Kidney epithelial cell (primary cell): ENCODE results near the gene CDH1. TPM values are rescaled to one million over a fixed set of nuclear protein-coding genes. Genes with fewer than 3 reads are reported as not detected.
"Not testable (repeated sequence)": the region's sequence is repeated elsewhere in the genome, so short reads cannot be mapped to it uniquely, and the experiment has no call there.

Source experiments
- DNase-seq: peaks from one replicate; pipeline ENCODE4 v3.0.0-alpha.2; 2010; ENCODE audit warnings: low read depth
- H3K27me3 ChIP-seq: 2 replicates; pipeline ENCODE4 v1.6.0; 2011; ENCODE audit warnings: low read length; ENCODE audit not compliant: control insufficient read depth, insufficient read depth
- H3K36me3 ChIP-seq: 2 replicates; pipeline ENCODE4 v1.5.1; 2011; ENCODE audit warnings: low read length; ENCODE audit not compliant: control insufficient read depth, insufficient read depth
- H3K4me3 ChIP-seq: 2 replicates; pipeline ENCODE4 v1.5.1; 2011; ENCODE audit warnings: low read depth, mild to moderate bottlenecking, control low read depth, low read length
- total RNA-seq: library from RNA; depleted of rRNA; stranded (reverse); fragments of >200 nt; gene quantifications from 2 replicates; pipeline ENCODE4 v1.2.3, GENCODE V29; 2015
- TF ChIP-seq, protein P1 (sequence below): IDR thresholded peaks from 2 replicates; pipeline ENCODE4 v1.5.1; 2011; ENCODE audit warnings: mild to moderate bottlenecking, moderate library complexity, low read length, control low read depth, inconsistent platforms; ENCODE audit not compliant: insufficient read depth, poor library complexity, severe bottlenecking

The CDH1 gene
- total RNA-seq, 1 donor from 2014 or later = 85.8 TPM

DNA sequence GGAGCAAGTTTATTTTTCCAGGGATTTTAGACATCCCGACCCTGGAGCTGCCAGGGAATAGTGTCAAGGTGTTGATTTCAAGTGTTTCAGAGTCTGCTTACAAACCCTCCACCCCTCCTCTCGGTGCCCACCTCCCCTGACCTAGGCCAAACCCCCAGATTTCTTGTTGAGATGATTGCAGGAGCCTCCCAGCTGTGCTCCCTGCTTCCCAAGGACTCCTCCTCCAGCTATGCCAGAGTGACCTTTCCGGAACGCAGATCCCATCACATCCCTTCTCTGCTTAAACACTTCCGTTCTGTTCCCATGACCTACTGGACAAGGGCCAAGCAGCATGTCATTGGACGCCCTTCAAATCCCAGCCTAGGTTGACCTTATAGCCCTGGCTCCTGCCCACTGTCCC lies 23.7 kb upstream of the CDH1 start:
- Histone ChIP-seq H3K4me3 (no peak overlapping the region), H3K27me3 (peaks cover 2% of the 10 kb centered on the region), H3K36me3 (no peaks in the 10 kb centered on the region)
- TF ChIP-seq, protein P1, sequence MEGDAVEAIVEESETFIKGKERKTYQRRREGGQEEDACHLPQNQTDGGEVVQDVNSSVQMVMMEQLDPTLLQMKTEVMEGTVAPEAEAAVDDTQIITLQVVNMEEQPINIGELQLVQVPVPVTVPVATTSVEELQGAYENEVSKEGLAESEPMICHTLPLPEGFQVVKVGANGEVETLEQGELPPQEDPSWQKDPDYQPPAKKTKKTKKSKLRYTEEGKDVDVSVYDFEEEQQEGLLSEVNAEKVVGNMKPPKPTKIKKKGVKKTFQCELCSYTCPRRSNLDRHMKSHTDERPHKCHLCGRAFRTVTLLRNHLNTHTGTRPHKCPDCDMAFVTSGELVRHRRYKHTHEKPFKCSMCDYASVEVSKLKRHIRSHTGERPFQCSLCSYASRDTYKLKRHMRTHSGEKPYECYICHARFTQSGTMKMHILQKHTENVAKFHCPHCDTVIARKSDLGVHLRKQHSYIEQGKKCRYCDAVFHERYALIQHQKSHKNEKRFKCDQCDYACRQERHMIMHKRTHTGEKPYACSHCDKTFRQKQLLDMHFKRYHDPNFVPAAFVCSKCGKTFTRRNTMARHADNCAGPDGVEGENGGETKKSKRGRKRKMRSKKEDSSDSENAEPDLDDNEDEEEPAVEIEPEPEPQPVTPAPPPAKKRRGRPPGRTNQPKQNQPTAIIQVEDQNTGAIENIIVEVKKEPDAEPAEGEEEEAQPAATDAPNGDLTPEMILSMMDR = no peak
- DNase-seq = no peak

DNA sequence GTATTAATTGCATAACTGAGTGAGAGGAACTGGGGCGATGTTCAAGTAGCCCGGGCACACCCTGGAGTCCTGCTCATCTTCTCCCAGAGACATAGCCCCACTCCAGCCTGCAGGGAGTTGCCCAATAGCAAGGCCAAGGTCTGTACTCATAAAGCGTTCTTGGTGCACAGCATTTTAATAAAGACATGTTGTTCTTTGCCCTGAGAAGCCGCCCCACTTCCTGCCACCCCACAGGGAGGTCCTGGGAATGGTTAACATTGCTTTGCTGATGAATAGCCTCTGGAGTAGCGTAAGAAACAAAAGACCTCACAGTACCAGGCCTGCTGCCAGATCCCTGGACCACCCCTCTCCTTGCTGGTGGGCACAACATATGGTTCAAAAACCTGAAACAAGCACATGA lies 21.6 kb upstream of the CDH1 start:
- TF ChIP-seq, protein P1 = no peak
- Histone ChIP-seq H3K4me3 (no peak overlapping the region), H3K36me3 (no peaks in the 10 kb centered on the region), H3K27me3 (peaks cover 2% of the 10 kb centered on the region)
- DNase-seq = no peak

DNA sequence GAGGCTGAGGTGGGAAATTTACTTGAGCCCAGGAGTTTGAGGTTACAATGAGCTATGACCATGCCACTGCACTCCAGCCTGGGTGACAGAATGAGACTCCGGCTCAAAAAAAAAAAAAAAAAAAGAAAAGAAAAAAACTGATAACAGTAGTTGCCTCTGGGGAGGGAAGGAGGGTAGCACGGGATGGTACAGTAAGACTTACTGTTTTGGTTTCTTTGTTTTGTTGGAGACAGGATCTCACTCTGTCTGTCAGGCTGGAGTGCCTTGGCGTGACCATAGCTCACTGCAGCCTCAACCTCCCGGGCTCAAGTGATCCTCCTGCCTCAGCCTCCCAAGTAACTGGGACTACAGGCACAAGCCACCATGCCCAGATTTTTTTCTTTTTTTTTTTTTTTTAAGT lies 20.6 kb upstream of the CDH1 start:
- DNase-seq, H3K27me3 ChIP-seq, H3K4me3 ChIP-seq, H3K36me3 ChIP-seq: not testable (repeated sequence)

DNA sequence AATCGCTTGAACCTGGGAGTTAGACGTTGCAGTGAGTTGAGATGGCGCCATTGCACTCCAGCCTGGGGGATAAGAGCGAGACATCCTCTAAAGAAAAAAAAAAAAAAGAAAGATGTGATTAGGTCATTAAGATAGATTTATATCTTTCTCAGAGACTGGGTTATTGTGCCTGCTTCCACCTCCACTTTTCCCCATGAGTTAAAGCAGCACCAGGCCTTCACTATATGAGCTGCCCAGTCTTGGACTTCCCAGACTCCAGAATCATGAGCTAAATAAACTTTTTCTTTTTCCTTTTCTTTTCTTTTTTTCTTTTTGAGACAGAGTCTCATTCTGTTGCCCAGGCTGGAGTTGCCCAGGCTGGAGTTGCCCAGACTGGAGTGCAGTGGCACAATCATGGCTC lies 19.4 kb upstream of the CDH1 start:
- Histone ChIP-seq H3K36me3 (no peaks in the 10 kb centered on the region), H3K4me3 (no peak overlapping the region), H3K27me3 (no peaks in the 10 kb centered on the region)
- no peak for DNase-seq
- TF ChIP-seq, protein P1 = no peak

DNA sequence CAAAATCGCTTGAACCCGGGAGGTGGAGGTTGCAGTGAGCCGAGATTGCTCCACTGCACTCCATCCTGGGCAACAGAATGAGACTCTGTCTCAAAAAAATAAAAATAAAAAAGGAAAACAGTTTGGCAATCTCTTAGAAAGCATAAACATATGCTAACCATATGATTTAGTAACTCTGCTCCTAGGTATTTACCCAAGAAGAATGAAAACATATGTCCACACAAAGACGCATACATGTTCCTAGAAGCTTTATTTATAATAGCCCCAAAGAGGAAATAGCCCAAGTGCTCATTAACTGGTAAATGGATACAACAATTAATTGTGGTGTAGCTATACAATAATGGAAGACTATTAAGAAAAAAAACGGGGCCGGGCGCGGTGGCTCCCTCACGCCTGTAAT lies 18.5 kb upstream of the CDH1 start:
- DNase-seq = no peak
- Histone ChIP-seq H3K36me3 (no peaks in the 10 kb centered on the region), H3K4me3 (no peak overlapping the region), H3K27me3 (no peaks in the 10 kb centered on the region)
- TF ChIP-seq, protein P1 = no peak

DNA sequence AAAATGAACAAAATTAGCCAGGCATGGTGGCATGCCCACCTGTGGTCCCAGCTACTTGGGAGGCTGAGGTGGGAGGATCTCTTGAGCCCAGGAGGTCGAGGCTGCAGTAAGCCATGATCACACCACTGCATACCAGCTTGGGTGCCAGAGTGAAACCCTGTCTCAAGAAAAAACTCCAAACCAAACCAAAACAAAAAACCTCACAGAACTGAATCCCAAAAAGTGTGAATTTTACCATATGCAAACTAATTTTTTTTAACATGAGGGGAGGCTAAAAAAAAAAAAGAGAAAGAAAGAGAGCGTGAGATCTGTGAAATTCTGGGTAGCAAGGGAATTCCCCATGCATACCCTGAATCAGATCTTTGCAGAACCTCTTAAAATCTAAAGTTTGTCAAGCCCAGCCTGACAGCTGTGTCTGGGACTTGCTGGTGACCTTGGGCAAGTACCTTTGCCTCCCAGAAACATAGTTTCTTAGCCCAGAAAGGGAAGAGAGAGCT lies 17.1 kb upstream of the CDH1 start:
- Histone ChIP-seq H3K27me3 (no peaks in the 10 kb centered on the region), H3K36me3 (no peaks in the 10 kb centered on the region), H3K4me3 (no peak overlapping the region)
- DNase-seq = no peak
- TF ChIP-seq, protein P1 = no peak
